Activated CD4-positive, alpha-beta memory T cell treated with anti-CD3 and anti-CD28 coated beads for 36 hours (primary cell): ENCODE results near the gene SCAF1. TPM values are rescaled to one million over a fixed set of nuclear protein-coding genes. Genes with fewer than 3 reads are reported as not detected.

ENCODE experiments used
- CTCF ChIA-PET: fragments of 350-600 bp; sonication (Branson Sonifier 250); formaldehyde crosslinking; loops from one replicate; lab custom pipeline; 2021; ENCODE audit warnings: antibody characterized with exemption, inconsistent platforms; lab: Charles Lee
- POLR2A ChIA-PET: fragments of 350-600 bp; sonication (Branson Sonifier 250); formaldehyde crosslinking; loops from one replicate; lab custom pipeline; 2021; ENCODE audit warnings: antibody characterized with exemption; lab: Charles Lee
- DNase-seq: peaks from one replicate; pipeline ENCODE4 v3.0.0-alpha.2; 2020
- H3K27ac Mint-ChIP-seq: one replicate; pipeline ENCODE4 v1.8.0; 2021; ENCODE audit warnings: mixed read lengths
- H3K27me3 Mint-ChIP-seq: one replicate; pipeline ENCODE4 v1.8.0; 2021; ENCODE audit warnings: mixed read lengths
- H3K36me3 Mint-ChIP-seq: one replicate; pipeline ENCODE4 v1.8.0; 2021; ENCODE audit warnings: mixed read lengths
- H3K4me1 Mint-ChIP-seq: one replicate; pipeline ENCODE4 v1.8.0; 2021; ENCODE audit warnings: low read depth, mixed read lengths
- H3K4me3 Mint-ChIP-seq: one replicate; pipeline ENCODE4 v1.8.0; 2021; ENCODE audit warnings: mild to moderate bottlenecking, mixed read lengths
- H3K9me3 Mint-ChIP-seq: one replicate; pipeline ENCODE4 v1.8.0; 2021; ENCODE audit warnings: mixed read lengths
- intact Hi-C: fragments of 100-400 bp; cut with micrococcal nuclease; formaldehyde crosslinking; loops from one replicate; pipeline ENCODE4 v1.15.1; 2023
- total RNA-seq, 2 experiments: library from RNA; stranded (reverse); gene quantifications; one replicate each; pipeline ENCODE4 v1.2.3, GENCODE V29; 2021

SCAF1 gene
- total RNA-seq, 2 experiments from 2014 or later = 57.4 to 58.6 TPM

DNA sequence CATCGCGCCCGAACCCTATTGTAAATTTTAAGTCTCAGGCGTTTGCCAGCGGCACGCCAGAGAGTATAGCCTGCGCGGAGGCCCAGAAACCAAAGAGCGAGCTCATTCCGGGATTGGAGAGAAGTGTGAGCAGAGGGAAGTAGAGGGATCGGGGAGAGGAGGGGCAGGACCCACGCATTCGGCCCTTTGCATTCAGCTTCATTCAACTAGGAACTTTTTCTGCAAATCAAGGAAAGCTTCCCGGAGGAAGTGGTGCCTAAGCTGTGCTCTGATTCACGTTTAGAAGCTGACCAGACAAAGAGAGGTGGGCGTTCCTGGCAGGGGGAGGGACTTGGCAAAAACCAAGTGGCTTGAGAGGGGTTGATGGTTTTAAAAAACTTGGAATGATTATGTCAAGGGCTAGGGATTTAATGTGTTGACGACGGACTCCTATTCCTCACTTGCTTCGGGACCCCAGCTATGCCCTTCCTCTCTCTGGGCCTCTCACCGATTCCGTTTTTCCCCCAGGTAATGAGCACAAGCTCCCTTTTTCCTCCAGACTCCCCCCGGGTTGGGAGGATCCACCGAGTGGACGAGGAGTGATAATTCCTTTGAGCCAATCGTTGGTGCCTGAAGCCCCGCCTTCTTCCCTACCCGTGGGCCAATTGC lies 34.3 kb downstream of the SCAF1 start:
- peaks cover 41% of the 10 kb centered on the region for H3K4me1 Mint-ChIP-seq
- DNase-seq = no peak
- intact Hi-C loops = loop anchor here (1.0 to 5.0 kb wide), 8 partner anchors 11 to 651 kb away; partner anchors contain the start of genes BCL2L12, IRF3, KCNC3 and RPS11
- H3K4me3 Mint-ChIP-seq = peak overlapping the region; percentile 98
- peak overlapping the region; percentile 96 for H3K27ac Mint-ChIP-seq
- ChIA-PET CTCF (interaction anchor here (0.6 to 5.2 kb wide), 10 partner anchors 12 to 1187 kb away, joined by 3 to 31 read pairs (median 4); partner anchors contain the start of genes BCL2L12, CPT1C, GYS1 and IRF3), POLR2A (interaction anchor here (0.6 to 5.6 kb wide), 17 partner anchors 11 to 224 kb away, joined by 3 to 48 read pairs (median 3); partner anchors contain the start of genes ADM5, BCL2L12, CPT1C and IRF3)
- peaks cover 10% of the 10 kb centered on the region for H3K36me3 Mint-ChIP-seq
- H3K9me3 Mint-ChIP-seq = no peaks in the 10 kb centered on the region
- no peaks in the 10 kb centered on the region for H3K27me3 Mint-ChIP-seq

DNA sequence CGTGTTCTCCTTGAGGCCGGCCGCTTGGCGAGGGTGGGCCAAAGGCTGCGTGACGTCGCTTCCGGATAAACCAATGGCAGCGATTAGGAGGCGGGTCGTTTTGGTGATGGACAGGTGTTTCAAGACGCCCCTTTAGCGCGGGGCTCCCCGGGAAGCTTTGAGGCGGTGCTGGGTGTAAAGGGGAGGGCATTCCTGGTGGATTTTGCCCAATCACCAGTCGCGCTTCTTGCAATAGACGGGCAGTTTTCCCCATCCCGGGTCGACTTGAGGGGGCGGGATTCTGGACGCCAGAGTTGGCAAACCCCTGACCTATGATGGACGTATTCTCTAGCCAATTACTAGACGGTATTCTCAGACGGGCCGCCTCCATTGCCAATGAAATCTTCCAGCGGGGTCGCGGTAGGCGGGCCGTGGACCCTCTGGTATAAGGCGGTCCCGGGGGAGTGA lies 34.8 kb downstream of the SCAF1 start:
- peak overlapping the region; percentile 98 for H3K4me3 Mint-ChIP-seq
- intact Hi-C loops = loop anchor here (1.0 to 5.0 kb wide), 9 partner anchors 12 to 650 kb away; partner anchors contain the start of genes ALDH16A1, BCL2L12, IRF3 and KCNC3
- H3K9me3 Mint-ChIP-seq = no peaks in the 10 kb centered on the region
- DNase-seq = peak; percentile 100
- H3K4me1 Mint-ChIP-seq = peaks cover 42% of the 10 kb centered on the region
- POLR2A ChIA-PET = interaction anchor here (0.6 to 5.6 kb wide), 16 partner anchors 12 to 225 kb away, joined by 3 to 48 read pairs (median 4); partner anchors contain the start of genes ADM5, BCL2L12, CPT1C and IRF3
- CTCF ChIA-PET = interaction anchor here (0.9 to 5.2 kb wide), 9 partner anchors 12 to 683 kb away, joined by 3 to 31 read pairs (median 5); partner anchors contain the start of genes BCL2L12, CPT1C, GYS1 and IRF3
- no peaks in the 10 kb centered on the region for H3K27me3 Mint-ChIP-seq
- H3K36me3 Mint-ChIP-seq = peaks cover 11% of the 10 kb centered on the region
- H3K27ac Mint-ChIP-seq = peak overlapping the region; percentile 96

DNA sequence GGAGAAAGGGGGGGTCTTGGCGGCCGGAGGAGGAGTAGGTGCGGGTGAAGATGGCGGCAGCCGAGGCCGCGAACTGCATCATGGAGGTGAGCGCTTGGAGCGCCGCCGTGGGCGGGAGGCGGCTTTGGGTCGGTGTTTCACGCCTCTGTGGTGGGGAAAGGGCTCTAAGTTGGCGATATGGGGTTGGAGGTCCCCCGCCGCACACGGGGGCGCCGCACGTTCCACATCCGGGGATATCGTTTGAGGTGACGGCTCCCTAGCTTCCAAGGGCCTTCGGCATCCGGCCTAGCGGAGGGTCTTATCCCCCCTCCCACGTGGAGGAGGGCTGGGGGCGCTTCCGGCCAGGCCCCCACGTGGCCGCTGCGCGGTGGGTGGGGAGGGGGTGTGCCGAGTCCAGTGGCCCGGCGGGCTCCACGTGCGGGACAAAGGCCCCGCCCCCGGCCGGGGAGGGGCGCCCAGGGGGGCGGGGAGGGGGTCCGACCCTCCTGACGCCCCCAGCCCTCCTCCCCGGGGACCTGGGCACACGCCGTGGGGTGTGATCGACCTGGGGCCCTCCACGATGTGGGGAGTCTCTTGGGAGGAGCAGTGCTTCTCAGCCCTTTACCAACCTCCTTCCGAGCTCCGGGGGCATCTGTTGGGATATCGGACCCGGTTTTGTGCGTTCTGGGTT lies 35.4 kb downstream of the SCAF1 start, which contains the start of gene PRMT1:
TSS of gene PRMT1 (plus strand) at position 41 of the 670 bp plus-strand sequence. CDS start at position 51, 10 bp downstream.
- peaks cover 13% of the 10 kb centered on the region for H3K36me3 Mint-ChIP-seq
- DNase-seq = peak; percentile 58
- ChIA-PET CTCF (interaction anchor here (0.6 to 5.2 kb wide), 11 partner anchors 13 to 1003 kb away, joined by 3 to 31 read pairs (median 5); partner anchors contain the start of genes BCL2L12, GYS1, IRF3 and NOSIP), POLR2A (interaction anchor here (1.4 to 5.6 kb wide), 7 partner anchors 12 to 181 kb away, joined by 3 to 48 read pairs (median 8); partner anchors contain the start of genes ADM5, BCL2L12, CPT1C and IRF3)
- peak within 1 kb of the TSS; percentile 96 for H3K27ac Mint-ChIP-seq
- H3K4me1 Mint-ChIP-seq = peaks cover 42% of the 10 kb centered on the region
- peak within 1 kb of the TSS; percentile 98 for H3K4me3 Mint-ChIP-seq
- intact Hi-C loops = loop anchor here (1.0 to 5.0 kb wide), 6 partner anchors 109 to 650 kb away; partner anchors contain the start of genes ALDH16A1, KCNC3 and RPS11
- no peaks in the 10 kb centered on the region for H3K9me3 Mint-ChIP-seq
- H3K27me3 Mint-ChIP-seq = no peaks in the 10 kb centered on the region

DNA sequence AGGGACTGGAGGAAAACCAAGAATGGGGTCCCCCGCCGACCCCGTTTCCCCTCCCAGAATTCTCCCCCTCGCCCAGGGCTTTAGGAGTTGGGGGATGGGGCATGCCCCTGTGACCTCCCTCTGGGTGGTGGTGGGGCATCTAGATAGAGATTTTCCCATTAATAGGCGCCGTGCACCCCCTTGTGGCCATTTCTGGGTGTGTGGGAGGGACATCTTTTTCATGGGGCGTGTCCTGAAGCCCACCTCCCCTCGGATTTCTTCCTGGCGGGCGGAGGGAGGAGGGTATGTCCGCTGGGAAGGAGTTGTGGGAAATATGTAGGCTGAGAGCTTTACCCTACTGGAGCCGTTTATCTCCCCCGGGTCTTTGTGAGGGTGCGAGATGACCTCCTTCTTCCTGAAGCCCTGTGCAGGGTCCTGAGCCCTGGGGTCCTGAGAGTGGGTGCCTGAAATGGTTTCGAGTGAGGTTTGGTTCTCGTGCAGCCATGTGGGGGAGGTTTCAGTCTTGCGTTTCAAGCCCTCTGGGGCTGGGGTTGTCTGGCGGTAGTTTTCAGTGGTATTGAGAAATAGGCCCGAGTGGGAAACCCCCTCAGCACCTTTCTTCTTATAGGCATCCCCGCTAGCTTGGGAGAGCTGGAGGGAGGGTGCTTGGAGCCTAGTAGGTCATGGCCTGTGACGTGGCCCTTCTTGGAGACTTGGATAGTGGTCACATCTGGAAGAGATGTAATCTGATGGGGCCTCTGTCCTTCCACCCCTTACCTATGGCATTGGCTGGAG lies 36.1 kb downstream of the SCAF1 start:
- DNase-seq = peak; percentile 89
- H3K36me3 Mint-ChIP-seq = peaks cover 16% of the 10 kb centered on the region
- H3K27me3 Mint-ChIP-seq = no peaks in the 10 kb centered on the region
- peak overlapping the region; percentile 98 for H3K4me3 Mint-ChIP-seq
- intact Hi-C loops = loop anchor here (1.0 to 5.0 kb wide), 8 partner anchors 109 to 649 kb away; partner anchors contain the start of genes AKT1S1, ALDH16A1, KCNC3 and RPS11
- H3K27ac Mint-ChIP-seq = peak overlapping the region; percentile 96
- no peaks in the 10 kb centered on the region for H3K9me3 Mint-ChIP-seq
- CTCF ChIA-PET = interaction anchor here (0.6 to 5.2 kb wide), 14 partner anchors 13 to 1003 kb away, joined by 3 to 31 read pairs (median 4); partner anchors contain the start of genes BCL2L12, GYS1, IRF3 and RCN3
- peaks cover 43% of the 10 kb centered on the region for H3K4me1 Mint-ChIP-seq
- POLR2A ChIA-PET = interaction anchor here (0.8 to 5.6 kb wide), 10 partner anchors 12 to 182 kb away, joined by 3 to 48 read pairs (median 6); partner anchors contain the start of genes ADM5, BCL2L12, CPT1C and FUZ

DNA sequence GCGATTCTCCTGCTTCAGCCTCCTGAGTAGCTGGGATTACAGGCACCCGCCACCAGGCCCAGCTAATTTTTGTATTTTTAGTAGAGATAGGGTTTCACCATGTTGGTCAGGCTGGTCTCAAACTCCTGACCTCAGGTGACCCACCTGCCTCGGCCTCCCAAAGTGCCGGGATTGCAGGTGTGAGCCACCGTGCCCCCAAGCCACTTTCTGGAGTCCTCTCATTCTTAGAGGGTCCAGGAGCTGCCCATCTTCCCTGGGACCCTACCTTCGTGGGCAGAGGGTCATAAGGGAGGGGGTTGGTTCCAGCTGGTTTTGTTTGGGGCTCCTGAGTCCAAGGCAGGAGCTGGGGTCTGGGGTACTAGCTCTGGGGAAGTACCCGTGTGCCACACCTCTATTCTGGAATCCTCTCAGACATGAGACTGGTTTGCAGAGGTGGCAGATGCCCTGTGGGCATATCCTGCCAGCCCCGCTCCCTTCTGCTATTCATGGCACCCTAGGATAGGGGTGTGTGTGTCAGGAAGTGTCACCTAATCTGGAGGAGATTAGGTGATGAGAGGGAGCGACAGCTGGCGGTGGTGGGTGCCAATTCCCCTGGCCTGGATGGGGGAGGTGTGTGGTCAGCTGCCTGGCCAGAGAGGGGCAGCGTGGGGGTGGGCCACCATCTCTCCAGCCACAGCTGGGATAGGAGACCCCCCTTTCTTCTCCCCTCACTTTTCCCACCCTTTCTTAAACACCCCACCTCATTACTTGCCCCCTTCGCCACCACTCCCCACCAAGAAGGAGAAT lies 37.2 kb downstream of the SCAF1 start:
- Mint-ChIP-seq H3K36me3 (peaks cover 25% of the 10 kb centered on the region), H3K4me3 (peak overlapping the region; percentile 98), H3K4me1 (peaks cover 43% of the 10 kb centered on the region), H3K27ac (peak overlapping the region; percentile 96), H3K9me3 (no peaks in the 10 kb centered on the region), H3K27me3 (no peaks in the 10 kb centered on the region)
- ChIA-PET POLR2A (interaction anchor here (0.8 to 5.6 kb wide), 4 partner anchors 14 to 152 kb away, joined by 3 to 48 read pairs (median 3); partner anchors contain the start of genes BCL2L12, FUZ, IRF3 and RRAS), CTCF (interaction anchor here (0.6 to 5.2 kb wide), 9 partner anchors 14 to 305 kb away, joined by 3 to 31 read pairs (median 4); partner anchors contain the start of genes BCL2L12, IRF3, RCN3 and RRAS)
- intact Hi-C loops = loop anchor here (1.0 to 5.0 kb wide), 3 partner anchors 132 to 648 kb away; partner anchors contain the start of genes AKT1S1, KCNC3 and TBC1D17
- DNase-seq = no peak

DNA sequence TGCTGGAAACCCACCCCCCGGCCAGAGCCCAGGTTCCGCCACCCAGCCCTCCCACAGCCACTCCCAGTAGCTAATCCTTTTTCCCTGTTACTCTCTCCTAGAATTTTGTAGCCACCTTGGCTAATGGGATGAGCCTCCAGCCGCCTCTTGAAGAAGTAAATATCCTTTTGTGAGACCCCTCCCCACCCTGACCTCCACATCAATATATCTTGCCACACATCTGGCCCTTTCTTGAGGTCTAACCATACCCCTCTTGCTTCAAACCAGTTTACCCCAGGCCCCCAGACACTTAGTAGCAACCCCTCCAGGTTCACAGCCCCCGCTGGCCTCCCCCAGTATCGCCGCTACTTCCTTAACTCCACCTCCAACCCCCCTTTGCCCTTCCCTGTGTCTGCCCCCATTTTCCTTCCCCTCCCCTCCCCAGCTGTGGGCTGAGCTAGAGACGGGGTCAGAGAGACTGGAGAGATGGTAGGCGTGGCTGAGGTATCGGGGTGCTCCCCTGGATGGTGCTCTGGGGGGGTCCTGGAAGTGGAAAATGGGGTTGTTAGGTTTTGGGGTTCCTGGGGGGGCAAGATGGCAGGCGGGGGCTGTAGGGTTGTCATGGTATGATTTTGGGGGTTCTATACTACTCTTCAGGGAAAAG lies 37.9 kb downstream of the SCAF1 start:
- peaks cover 43% of the 10 kb centered on the region for H3K4me1 Mint-ChIP-seq
- no peaks in the 10 kb centered on the region for H3K27me3 Mint-ChIP-seq
- H3K9me3 Mint-ChIP-seq = no peaks in the 10 kb centered on the region
- peaks cover 29% of the 10 kb centered on the region for H3K36me3 Mint-ChIP-seq
- intact Hi-C loops = loop anchor here (5.0 kb wide), 1 partner anchor 647 kb away; the partner anchor contains the start of gene KCNC3
- H3K4me3 Mint-ChIP-seq = peak overlapping the region; percentile 41
- ChIA-PET CTCF (interaction anchor here (0.6 to 5.2 kb wide), 6 partner anchors 13 to 305 kb away, joined by 3 to 31 read pairs (median 4); partner anchors contain the start of genes BCL2L12, IRF3 and SCAF1), POLR2A (interaction anchor here (0.6 to 5.6 kb wide), 2 partner anchors 39 to 1179 kb away, joined by 3 to 48 read pairs; partner anchors contain the start of genes RRAS and SCAF1)
- peak overlapping the region; percentile 67 for H3K27ac Mint-ChIP-seq
- no peak for DNase-seq

DNA sequence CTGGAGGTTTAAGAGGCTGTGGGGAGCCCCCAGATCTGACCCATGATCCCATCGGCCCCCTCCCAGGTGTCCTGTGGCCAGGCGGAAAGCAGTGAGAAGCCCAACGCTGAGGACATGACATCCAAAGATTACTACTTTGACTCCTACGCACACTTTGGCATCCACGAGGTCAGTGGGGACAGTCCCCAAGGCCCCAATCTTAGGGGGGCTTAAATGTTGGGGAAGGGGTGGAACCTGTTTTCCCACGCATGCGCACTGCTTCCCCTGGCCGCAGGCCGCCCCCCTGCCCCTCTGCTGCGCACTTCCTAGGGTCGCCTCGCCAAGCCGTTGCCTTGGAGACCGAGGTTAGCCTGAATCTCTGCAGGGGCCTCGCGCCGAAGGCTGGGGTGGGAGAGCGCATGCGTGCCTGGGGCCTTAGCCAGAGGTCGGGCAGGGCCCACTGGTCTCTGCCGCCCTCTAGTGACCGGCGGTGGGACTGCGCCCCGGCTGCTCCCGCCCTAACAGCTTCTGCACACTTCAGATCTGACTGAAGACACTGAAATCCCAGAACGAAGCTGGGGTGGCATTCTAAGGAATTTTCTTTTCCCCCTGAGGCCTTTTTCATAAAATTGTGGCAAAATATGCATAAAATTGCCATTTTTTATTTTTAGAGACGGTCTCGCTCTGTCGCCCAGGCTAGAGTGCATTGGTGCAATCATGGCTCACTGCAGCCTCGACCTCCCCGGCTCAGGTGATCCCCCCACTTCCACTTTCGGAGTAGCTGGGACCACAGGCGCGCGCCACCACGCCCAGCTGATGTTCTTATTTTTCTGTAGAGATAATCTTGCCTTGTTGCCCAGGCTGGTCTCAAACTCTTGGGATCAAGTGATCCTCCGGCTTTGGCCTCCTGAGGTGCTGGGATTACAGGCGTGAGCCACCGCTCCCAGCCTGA lies 38.7 kb downstream of the SCAF1 start:
- POLR2A ChIA-PET = interaction anchor here (0.6 to 1.2 kb wide), 3 partner anchors 11 to 1180 kb away, joined by 3 read pairs; no protein-coding TSS in a partner anchor
- no peaks in the 10 kb centered on the region for H3K9me3 Mint-ChIP-seq
- peaks cover 43% of the 10 kb centered on the region for H3K4me1 Mint-ChIP-seq

DNA sequence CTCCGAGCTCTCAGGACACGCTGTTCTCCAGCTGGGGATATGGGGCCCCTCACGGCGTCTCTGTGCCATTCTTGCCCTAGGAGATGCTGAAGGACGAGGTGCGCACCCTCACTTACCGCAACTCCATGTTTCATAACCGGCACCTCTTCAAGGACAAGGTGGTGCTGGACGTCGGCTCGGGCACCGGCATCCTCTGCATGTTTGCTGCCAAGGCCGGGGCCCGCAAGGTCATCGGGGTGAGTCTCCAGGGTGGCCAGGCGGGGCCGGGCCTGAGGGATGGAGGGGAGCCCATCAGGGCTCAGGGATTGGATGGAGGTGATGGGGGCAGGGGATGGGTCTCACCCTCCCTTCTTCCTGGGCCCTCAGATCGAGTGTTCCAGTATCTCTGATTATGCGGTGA lies 39.8 kb downstream of the SCAF1 start:
- Mint-ChIP-seq H3K9me3 (no peaks in the 10 kb centered on the region), H3K4me3 (no peak overlapping the region), H3K4me1 (peaks cover 37% of the 10 kb centered on the region), H3K27ac (peak overlapping the region; percentile 38), H3K36me3 (peaks cover 39% of the 10 kb centered on the region), H3K27me3 (no peaks in the 10 kb centered on the region)
- intact Hi-C loops = no loop called here
- ChIA-PET CTCF (interaction anchor here (0.9 to 2.2 kb wide), 4 partner anchors 10 to 133 kb away, joined by 3 to 12 read pairs (median 4); partner anchors contain the start of gene SCAF1), POLR2A (no interaction called here)
- DNase-seq = no peak

More for the DNA sequence above, 38.7 kb downstream of the SCAF1 start:
- CTCF ChIA-PET = interaction anchor here (0.5 to 2.2 kb wide), 25 partner anchors 8 to 198 kb away, joined by 3 to 12 read pairs (median 4); partner anchors contain the start of genes AP2A1, RRAS and SCAF1
- DNase-seq = peak; percentile 96
- intact Hi-C loops = no loop called here
- Mint-ChIP-seq H3K27me3 (no peaks in the 10 kb centered on the region), H3K36me3 (peaks cover 36% of the 10 kb centered on the region), H3K4me3 (no peak overlapping the region), H3K27ac (peak overlapping the region; percentile 67)
